GM11168 (cell line): ENCODE results near the gene FHIP1A.

Source experiments
- in situ Hi-C: fragments of 300-500 bp; cut with MboI; formaldehyde crosslinking; loops from one replicate; pipeline ENCODE4 v1.12.0; 2022; ENCODE audit warnings: low sequenced_read_pairs; ENCODE audit not compliant: unreplicated experiment

FHIP1A gene

GRCh38 chr4:151443752-151444151 is 34.8 kb downstream of the FHIP1A start:
- in situ Hi-C loops: no loop called here

GRCh38 chr4:151446208-151446607 is 37.2 kb downstream of the FHIP1A start:
- in situ Hi-C loops: no loop called here

GRCh38 chr4:151454513-151454912 is 45.5 kb downstream of the FHIP1A start:
- in situ Hi-C loops: no loop called here

GRCh38 chr4:151455212-151455611 is 46.2 kb downstream of the FHIP1A start:
- in situ Hi-C loops: no loop called here

GRCh38 chr4:151458148-151458547 is 49.2 kb downstream of the FHIP1A start:
- in situ Hi-C loops: no loop called here
